Type B pancreatic cell (in vitro differentiated cells): ENCODE measurements around the gene PLCB1. TPM values are rescaled to one million over a fixed set of nuclear protein-coding genes. Genes with fewer than 3 reads are reported as not detected.

Source experiments
- DNase-seq: peaks from one replicate; pipeline ENCODE4 v3.0.0; 2021; ENCODE audit warnings: mixed read lengths; ENCODE audit not compliant: unreplicated experiment; ENCODE audit errors: extremely low spot score
- H3K27ac Mint-ChIP-seq: 2 replicates; pipeline ENCODE4 v1.8.0; 2021; ENCODE audit warnings: mild to moderate bottlenecking, mixed read lengths
- H3K27me3 Mint-ChIP-seq: 2 replicates; pipeline ENCODE4 v1.8.0; 2021; ENCODE audit warnings: mixed read lengths
- H3K36me3 Mint-ChIP-seq: 2 replicates; pipeline ENCODE4 v1.8.0; 2021; ENCODE audit warnings: mixed read lengths
- H3K4me1 Mint-ChIP-seq: one replicate; pipeline ENCODE4 v1.8.0; 2021; ENCODE audit warnings: mixed read lengths; ENCODE audit not compliant: unreplicated experiment
- H3K4me3 Mint-ChIP-seq: 2 replicates; pipeline ENCODE4 v1.8.0; 2021; ENCODE audit warnings: mild to moderate bottlenecking, mixed read lengths
- H3K9me3 Mint-ChIP-seq: 2 replicates; pipeline ENCODE4 v1.8.0; 2021; ENCODE audit warnings: mixed read lengths
- CTCF ChIP-seq: fragments of 200-600 bp; sonication (generic); conservative IDR thresholded peaks from 2 replicates; pipeline ENCODE4 v1.5.0; 2021; ENCODE audit warnings: antibody characterized with exemption, mild to moderate bottlenecking
- total RNA-seq: library from RNA; stranded (reverse); gene quantifications from 2 replicates; pipeline ENCODE4 v1.2.1, GENCODE V29; 2021; ENCODE audit warnings: low replicate concordance

PLCB1 gene
- total RNA-seq, 1 donor from 2014 or later = 17.9 TPM

- H3K27ac Mint-ChIP-seq = no peak overlapping the region
Observed at GRCh38 chr20:8218861-8219260, 86.8 kb downstream of the PLCB1 start.

GRCh38 chr20:8219403-8219802 lies 87.3 kb downstream of the PLCB1 start:
- no peak overlapping the region for H3K4me3 Mint-ChIP-seq
- H3K27ac Mint-ChIP-seq = no peak overlapping the region
- DNase-seq = no peak
- H3K27me3 Mint-ChIP-seq = no peaks in the 10 kb centered on the region
- peaks cover 10% of the 10 kb centered on the region for H3K4me1 Mint-ChIP-seq
- no peak for TF ChIP-seq CTCF
- peaks cover 5% of the 10 kb centered on the region for H3K9me3 Mint-ChIP-seq
- no peaks in the 10 kb centered on the region for H3K36me3 Mint-ChIP-seq

More at GRCh38 chr20:8218861-8219260, 86.8 kb downstream of the PLCB1 start:
- DNase-seq = no peak
- no peak for TF ChIP-seq CTCF
- no peaks in the 10 kb centered on the region for H3K27me3 Mint-ChIP-seq
- H3K36me3 Mint-ChIP-seq = no peaks in the 10 kb centered on the region
- peaks cover 5% of the 10 kb centered on the region for H3K9me3 Mint-ChIP-seq
- H3K4me1 Mint-ChIP-seq = peaks cover 15% of the 10 kb centered on the region
- no peak overlapping the region for H3K4me3 Mint-ChIP-seq

- Mint-ChIP-seq H3K27ac (no peak overlapping the region), H3K27me3 (no peaks in the 10 kb centered on the region), H3K4me3 (no peak overlapping the region), H3K9me3 (peaks cover 5% of the 10 kb centered on the region), H3K4me1 (peaks cover 6% of the 10 kb centered on the region), H3K36me3 (no peaks in the 10 kb centered on the region)
- no peak for TF ChIP-seq CTCF
- no peak for DNase-seq
Observed at GRCh38 chr20:8220716-8221115, 88.7 kb downstream of the PLCB1 start.

GRCh38 chr20:8221887-8222419 lies 89.9 kb downstream of the PLCB1 start:
- Mint-ChIP-seq H3K4me1 (peaks cover 6% of the 10 kb centered on the region), H3K4me3 (no peak overlapping the region), H3K36me3 (no peaks in the 10 kb centered on the region), H3K27ac (no peak overlapping the region), H3K9me3 (peaks cover 5% of the 10 kb centered on the region), H3K27me3 (no peaks in the 10 kb centered on the region)
- DNase-seq = no peak
- no peak for TF ChIP-seq CTCF

- H3K4me3 Mint-ChIP-seq = no peak overlapping the region
- DNase-seq = no peak
Observed at GRCh38 chr20:8223091-8223870, 91.2 kb downstream of the PLCB1 start.

More at GRCh38 chr20:8223091-8223870, 91.2 kb downstream of the PLCB1 start:
- Mint-ChIP-seq H3K27ac (no peak overlapping the region), H3K9me3 (no peaks in the 10 kb centered on the region), H3K27me3 (no peaks in the 10 kb centered on the region), H3K36me3 (no peaks in the 10 kb centered on the region), H3K4me1 (peaks cover 13% of the 10 kb centered on the region)
- no peak for TF ChIP-seq CTCF
